Natural killer cell (primary cell): ENCODE results near the gene ODF2L. TPM values are rescaled to one million over a fixed set of nuclear protein-coding genes. Genes with fewer than 3 reads are reported as not detected.

ENCODE experiments used
- ATAC-seq, 3 donors: fragments of 150-1000 bp in 2 of 3; fragments of 200-7000 bp in 1 of 3; cut with Tn5 transposase; 1 replicate in 1 of 3; 2 replicates in 2 of 3; pipeline ENCODE4 v1.10.0; 2021; ENCODE audit warnings: mild to moderate bottlenecking in 2 of 3, moderate library complexity in 2 of 3
- DNase-seq, 2 donors: peaks; one replicate each; pipeline versions ENCODE4 v3.0.0 to v3.0.0-alpha.2; 2013 to 2021; ENCODE audit warnings: mixed read lengths in 1 of 2
- H3K27ac ChIP-seq: one replicate; pipeline ENCODE4 v1.5.1; 2013; ENCODE audit warnings: mild to moderate bottlenecking, low read length
- H3K27me3 ChIP-seq: one replicate; pipeline ENCODE4 v1.6.1; 2013; ENCODE audit warnings: low read length; ENCODE audit not compliant: control insufficient read depth, insufficient read depth
- H3K36me3 ChIP-seq: one replicate; pipeline ENCODE4 v1.6.1; 2013; ENCODE audit warnings: low read length; ENCODE audit not compliant: control insufficient read depth, insufficient read depth
- H3K4me1 ChIP-seq: one replicate; pipeline ENCODE4 v1.6.1; 2013; ENCODE audit warnings: low read length; ENCODE audit not compliant: control insufficient read depth, insufficient read depth
- H3K4me3 ChIP-seq: one replicate; pipeline ENCODE4 v1.5.1; 2013; ENCODE audit warnings: low read length
- H3K9me3 ChIP-seq: one replicate; pipeline ENCODE4 v1.6.1; 2013; ENCODE audit warnings: low read length; ENCODE audit not compliant: control insufficient read depth, insufficient read depth
- H3K27ac Mint-ChIP-seq, 2 donors: one replicate each; pipeline ENCODE4 v1.8.0; 2022; ENCODE audit warnings: mild to moderate bottlenecking in 2 of 2, mixed read lengths in 2 of 2, moderate library complexity in 1 of 2
- H3K27me3 Mint-ChIP-seq, 2 donors: one replicate each; pipeline ENCODE4 v1.8.0; 2022; ENCODE audit warnings: low read depth in 2 of 2, mixed read lengths in 2 of 2
- H3K36me3 Mint-ChIP-seq: one replicate; pipeline ENCODE4 v1.8.0; 2022; ENCODE audit warnings: mixed read lengths
- H3K4me1 Mint-ChIP-seq, 2 donors: one replicate each; pipeline ENCODE4 v1.8.0; 2022; ENCODE audit warnings: mixed read lengths in 2 of 2
- H3K4me3 Mint-ChIP-seq: one replicate; pipeline ENCODE4 v1.8.0; 2022; ENCODE audit warnings: mild to moderate bottlenecking, moderate library complexity, mixed read lengths
- H3K9me3 Mint-ChIP-seq, 2 donors: one replicate each; pipeline ENCODE4 v1.8.0; 2022; ENCODE audit warnings: mixed read lengths in 2 of 2
- WGBS: methylation state at CpG from one replicate; pipeline ENCODE4 v1.1.7; 2013; ENCODE audit warnings: missing lambda C conversion rate; ENCODE audit not compliant: insufficient coverage; 5-methylcytosine and 5-hydroxymethylcytosine counted together
- intact Hi-C: fragments of 100-400 bp; cut with micrococcal nuclease; formaldehyde crosslinking; loops from one replicate; pipeline ENCODE4 v1.14.2; 2022
- total RNA-seq, 4 donors: library from RNA; stranded (reverse); fragments of 120-200 nt in 1 of 4; gene quantifications; one replicate each; pipeline versions ENCODE4 v1.2.3 to v1.2.4, GENCODE V29; 2013 to 2022
- TF ChIP-seq, protein P1 (sequence below): fragments of 200-600 bp; IDR thresholded peaks from one replicate; pipeline ENCODE4 v1.8.0; 2022; ENCODE audit warnings: antibody characterized with exemption

The ODF2L gene
- total RNA-seq, 3 donors from 2014 or later (not counting 1 experiment from before 2014, with no cell fraction given): 79.7 to 102 (median 82.0) TPM

DNA sequence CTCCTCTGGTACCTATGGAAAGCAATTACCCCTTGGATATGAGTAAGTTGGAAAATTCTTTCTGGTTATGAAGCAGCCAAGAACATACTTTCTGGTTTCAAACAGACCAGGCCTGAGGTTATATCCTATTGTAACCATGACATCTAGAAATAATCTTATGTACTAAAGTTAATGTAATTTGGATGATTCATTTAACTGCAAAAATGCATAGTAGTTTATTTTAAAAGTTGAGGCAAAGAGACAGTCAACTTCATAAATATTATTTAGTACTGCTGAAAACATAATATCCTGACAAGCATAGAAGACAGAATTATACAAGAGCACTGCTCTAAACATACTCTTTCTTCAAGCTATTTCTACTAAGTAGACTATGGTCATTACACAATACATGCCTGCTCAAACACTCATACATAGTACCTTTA, 25.5 kb downstream of the ODF2L start:
- Histone ChIP-seq H3K4me1 (no peaks in the 10 kb centered on the region), H3K36me3 (peaks cover 14% of the 10 kb centered on the region), H3K9me3 (no peaks in the 10 kb centered on the region), H3K27me3 (no peaks in the 10 kb centered on the region), H3K4me3 (no peak overlapping the region), H3K27ac (no peak overlapping the region)
- TF ChIP-seq, protein P1, sequence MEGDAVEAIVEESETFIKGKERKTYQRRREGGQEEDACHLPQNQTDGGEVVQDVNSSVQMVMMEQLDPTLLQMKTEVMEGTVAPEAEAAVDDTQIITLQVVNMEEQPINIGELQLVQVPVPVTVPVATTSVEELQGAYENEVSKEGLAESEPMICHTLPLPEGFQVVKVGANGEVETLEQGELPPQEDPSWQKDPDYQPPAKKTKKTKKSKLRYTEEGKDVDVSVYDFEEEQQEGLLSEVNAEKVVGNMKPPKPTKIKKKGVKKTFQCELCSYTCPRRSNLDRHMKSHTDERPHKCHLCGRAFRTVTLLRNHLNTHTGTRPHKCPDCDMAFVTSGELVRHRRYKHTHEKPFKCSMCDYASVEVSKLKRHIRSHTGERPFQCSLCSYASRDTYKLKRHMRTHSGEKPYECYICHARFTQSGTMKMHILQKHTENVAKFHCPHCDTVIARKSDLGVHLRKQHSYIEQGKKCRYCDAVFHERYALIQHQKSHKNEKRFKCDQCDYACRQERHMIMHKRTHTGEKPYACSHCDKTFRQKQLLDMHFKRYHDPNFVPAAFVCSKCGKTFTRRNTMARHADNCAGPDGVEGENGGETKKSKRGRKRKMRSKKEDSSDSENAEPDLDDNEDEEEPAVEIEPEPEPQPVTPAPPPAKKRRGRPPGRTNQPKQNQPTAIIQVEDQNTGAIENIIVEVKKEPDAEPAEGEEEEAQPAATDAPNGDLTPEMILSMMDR: no peak
- no peak for DNase-seq
- ATAC-seq: no peak
- intact Hi-C loops: no loop called here
- no peaks in the 10 kb centered on the region for H3K9me3 Mint-ChIP-seq
- H3K27me3 Mint-ChIP-seq: no peaks in the 10 kb centered on the region
- H3K36me3 Mint-ChIP-seq: no peaks in the 10 kb centered on the region
- no peak overlapping the region for H3K27ac Mint-ChIP-seq
- no peak overlapping the region for H3K4me3 Mint-ChIP-seq
- H3K4me1 Mint-ChIP-seq: no peaks in the 10 kb centered on the region

DNA sequence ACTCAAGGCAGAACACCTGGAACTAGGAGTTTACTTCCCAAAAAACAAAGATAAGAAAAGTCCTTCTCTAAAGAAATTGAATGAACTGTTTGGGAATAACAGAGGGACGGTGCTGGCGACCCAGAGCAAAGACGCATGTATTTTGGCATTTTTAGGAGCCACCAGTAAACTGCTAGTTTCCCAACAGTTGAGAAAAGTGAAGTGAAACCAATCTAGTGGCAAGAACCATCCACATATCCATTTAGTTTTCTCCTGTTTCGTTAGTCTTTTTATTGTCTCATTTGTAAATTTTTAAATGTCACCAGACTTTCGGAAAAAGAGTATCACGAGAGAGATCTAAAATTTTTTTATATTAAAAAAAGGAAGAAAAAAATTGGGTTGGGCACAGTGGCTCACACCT, 30.2 kb downstream of the ODF2L start:
- no peak for DNase-seq

GRCh38 chr1:86362807-86363206, 33.3 kb downstream of the ODF2L start:
- no peaks in the 10 kb centered on the region for H3K36me3 Mint-ChIP-seq
- no peaks in the 10 kb centered on the region for H3K4me1 Mint-ChIP-seq
- Histone ChIP-seq H3K36me3 (peaks cover 4% of the 10 kb centered on the region), H3K27me3 (no peaks in the 10 kb centered on the region), H3K9me3 (no peaks in the 10 kb centered on the region), H3K4me1 (no peaks in the 10 kb centered on the region), H3K4me3 (no peak overlapping the region), H3K27ac (no peak overlapping the region)
- ATAC-seq (peak in 1 of 3 donors; percentile 31), DNase-seq (no peak)
- no peaks in the 10 kb centered on the region for H3K9me3 Mint-ChIP-seq
- intact Hi-C loops: no loop called here
- TF ChIP-seq, protein P1: no peak
- H3K27me3 Mint-ChIP-seq: no peaks in the 10 kb centered on the region
- H3K27ac Mint-ChIP-seq: no peak overlapping the region
- H3K4me3 Mint-ChIP-seq: no peak overlapping the region
- 94% methylated on average over 4 of the region's 4 CpGs for WGBS

More for the DNA sequence above, 30.2 kb downstream of the ODF2L start:
- intact Hi-C loops: no loop called here
- WGBS: 92% methylated on average over 5 of the region's 6 CpGs
- H3K27ac ChIP-seq: no peak overlapping the region
- TF ChIP-seq, protein P1: no peak
- H3K4me1 ChIP-seq: no peaks in the 10 kb centered on the region
- no peaks in the 10 kb centered on the region for H3K4me1 Mint-ChIP-seq
- no peaks in the 10 kb centered on the region for H3K36me3 Mint-ChIP-seq
- peaks cover 4% of the 10 kb centered on the region for H3K36me3 ChIP-seq
- no peak overlapping the region for H3K4me3 Mint-ChIP-seq
- H3K9me3 Mint-ChIP-seq: no peaks in the 10 kb centered on the region
- no peaks in the 10 kb centered on the region for H3K27me3 ChIP-seq
- no peaks in the 10 kb centered on the region for H3K27me3 Mint-ChIP-seq
- H3K4me3 ChIP-seq: no peak overlapping the region
- H3K9me3 ChIP-seq: no peaks in the 10 kb centered on the region
- no peak overlapping the region for H3K27ac Mint-ChIP-seq
- no peak for ATAC-seq

DNA sequence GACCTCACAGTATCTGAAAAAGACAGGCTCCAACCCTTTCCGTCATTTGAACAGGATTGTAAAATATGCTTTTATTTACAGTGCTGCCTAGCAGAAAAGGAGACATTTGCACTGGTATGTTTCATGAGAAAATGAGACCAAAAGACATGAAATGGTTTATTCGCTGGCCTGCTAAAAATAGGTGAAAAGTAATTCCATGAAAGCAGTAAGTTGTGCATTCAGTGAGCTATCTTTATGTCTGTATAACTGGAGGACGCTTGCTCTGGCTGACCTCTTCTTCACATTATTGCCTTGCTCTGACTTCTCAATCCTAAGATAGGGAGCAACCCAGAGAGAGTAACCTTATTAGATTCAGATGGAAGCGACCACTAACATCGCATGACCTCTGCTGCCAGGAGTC, 38.3 kb downstream of the ODF2L start:
- Mint-ChIP-seq H3K9me3 (no peaks in the 10 kb centered on the region), H3K4me3 (no peak overlapping the region), H3K4me1 (no peaks in the 10 kb centered on the region), H3K27ac (no peak overlapping the region), H3K27me3 (no peaks in the 10 kb centered on the region), H3K36me3 (peaks cover 20% of the 10 kb centered on the region)
- WGBS: 100% methylated on average over 5 of the region's 5 CpGs
- Histone ChIP-seq H3K4me1 (no peaks in the 10 kb centered on the region), H3K9me3 (no peaks in the 10 kb centered on the region), H3K36me3 (peaks cover 40% of the 10 kb centered on the region), H3K27me3 (no peaks in the 10 kb centered on the region), H3K4me3 (no peak overlapping the region), H3K27ac (no peak overlapping the region)
- DNase-seq (no peak), ATAC-seq (no peak)
- intact Hi-C loops: no loop called here
- TF ChIP-seq, protein P1: no peak
